RWPE2 (cell line): ENCODE results near the gene ATP12A.

Experiments used
- ATAC-seq: fragments of 200-7000 bp; cut with Tn5 transposase; 3 replicates; pipeline ENCODE4 v1.9.1; 2021; ENCODE audit warnings: low read depth
- DNase-seq: peaks from one replicate; pipeline ENCODE4 v3.0.0-alpha.2; 2020; ENCODE audit warnings: low spot score
- H3K27ac ChIP-seq: fragments of 450-650 bp; 2 replicates; pipeline ENCODE4 v1.5.1; 2017; ENCODE audit warnings: mild to moderate bottlenecking; ENCODE audit not compliant: poor library complexity, severe bottlenecking
- H3K27me3 ChIP-seq: fragments of 250-450 bp; sonication (Bioruptor Pico); 2 replicates; pipeline ENCODE4 v1.5.1; 2021; ENCODE audit warnings: mild to moderate bottlenecking, moderate library complexity; ENCODE audit not compliant: insufficient read depth, poor library complexity, severe bottlenecking
- H3K36me3 ChIP-seq: fragments of 250-450 bp; sonication (Bioruptor Pico); 2 replicates; pipeline ENCODE4 v1.5.1; 2020; ENCODE audit warnings: low read depth, mild to moderate bottlenecking, moderate library complexity
- H3K4me1 ChIP-seq: fragments of 250-450 bp; sonication (Bioruptor Pico); 2 replicates; pipeline ENCODE4 v1.5.1; 2021; ENCODE audit warnings: mild to moderate bottlenecking, moderate library complexity; ENCODE audit not compliant: insufficient read depth, poor library complexity, severe bottlenecking
- H3K4me3 ChIP-seq: fragments of 250-450 bp; sonication (Bioruptor Pico); 2 replicates; pipeline ENCODE4 v1.5.1; 2021; ENCODE audit warnings: mild to moderate bottlenecking, moderate library complexity; ENCODE audit not compliant: severe bottlenecking
- H3K9me3 ChIP-seq: fragments of 250-450 bp; sonication (Bioruptor Pico); 2 replicates; pipeline ENCODE4 v1.5.1; 2021; ENCODE audit warnings: mild to moderate bottlenecking, moderate library complexity; ENCODE audit not compliant: severe bottlenecking
- CTCF ChIP-seq: fragments of 450-650 bp; IDR thresholded peaks from one replicate; pipeline ENCODE4 v1.5.1; 2017; ENCODE audit warnings: mild to moderate bottlenecking, moderate library complexity; ENCODE audit not compliant: poor library complexity, severe bottlenecking

The ATP12A gene

DNA sequence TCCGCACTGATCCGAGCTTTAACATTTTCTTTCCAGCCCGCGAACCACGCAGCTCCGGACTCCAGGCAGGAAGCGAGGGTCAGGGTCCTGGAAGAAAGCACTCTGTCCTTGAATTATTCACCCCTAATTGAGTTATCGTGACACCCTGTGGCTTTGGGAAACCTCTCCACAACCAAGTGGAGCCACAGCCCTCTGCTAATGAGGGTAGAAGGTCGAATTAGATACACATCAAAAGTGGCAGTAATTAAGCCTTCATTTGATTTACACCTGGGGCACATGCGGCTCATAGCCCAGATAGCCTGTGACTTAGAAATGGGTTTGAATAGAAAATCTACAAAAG, 67.8 kb downstream of the ATP12A start:
- Histone ChIP-seq H3K4me3 (peak overlapping the region; percentile 27), H3K27me3 (peaks cover 4% of the 10 kb centered on the region), H3K36me3 (no peaks in the 10 kb centered on the region), H3K27ac (no peak overlapping the region), H3K4me1 (peaks cover 12% of the 10 kb centered on the region), H3K9me3 (no peaks in the 10 kb centered on the region)
- DNase-seq (no peak), ATAC-seq (no peak)
- no peak for TF ChIP-seq CTCF

DNA sequence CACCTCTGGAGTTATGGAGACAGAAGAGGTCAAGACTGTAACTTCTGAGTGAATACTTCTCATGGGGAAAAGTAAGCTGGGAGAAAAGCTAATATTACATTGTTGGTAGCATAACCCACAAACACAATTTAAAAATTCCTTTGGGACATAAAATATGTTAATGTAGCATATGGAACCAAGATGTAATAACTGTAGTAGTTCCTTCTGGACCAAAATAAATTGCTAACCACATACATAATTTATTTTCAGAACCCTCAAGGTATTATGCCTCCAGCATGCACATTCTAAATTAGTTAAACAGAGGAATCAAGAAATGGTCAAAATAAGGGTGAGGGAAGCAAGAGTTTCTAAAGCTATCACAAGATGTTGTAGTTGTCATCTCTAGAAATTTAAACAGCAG, 79.0 kb downstream of the ATP12A start:
- no peaks in the 10 kb centered on the region for H3K36me3 ChIP-seq
- ATAC-seq (no peak), DNase-seq (no peak)
- no peak overlapping the region for H3K27ac ChIP-seq
- no peaks in the 10 kb centered on the region for H3K9me3 ChIP-seq
- H3K4me1 ChIP-seq, result no peaks in the 10 kb centered on the region
- H3K27me3 ChIP-seq, result no peaks in the 10 kb centered on the region
- H3K4me3 ChIP-seq, result no peak overlapping the region
- no peak for TF ChIP-seq CTCF
